ENCODE results near the gene FAM227A.

DNA sequence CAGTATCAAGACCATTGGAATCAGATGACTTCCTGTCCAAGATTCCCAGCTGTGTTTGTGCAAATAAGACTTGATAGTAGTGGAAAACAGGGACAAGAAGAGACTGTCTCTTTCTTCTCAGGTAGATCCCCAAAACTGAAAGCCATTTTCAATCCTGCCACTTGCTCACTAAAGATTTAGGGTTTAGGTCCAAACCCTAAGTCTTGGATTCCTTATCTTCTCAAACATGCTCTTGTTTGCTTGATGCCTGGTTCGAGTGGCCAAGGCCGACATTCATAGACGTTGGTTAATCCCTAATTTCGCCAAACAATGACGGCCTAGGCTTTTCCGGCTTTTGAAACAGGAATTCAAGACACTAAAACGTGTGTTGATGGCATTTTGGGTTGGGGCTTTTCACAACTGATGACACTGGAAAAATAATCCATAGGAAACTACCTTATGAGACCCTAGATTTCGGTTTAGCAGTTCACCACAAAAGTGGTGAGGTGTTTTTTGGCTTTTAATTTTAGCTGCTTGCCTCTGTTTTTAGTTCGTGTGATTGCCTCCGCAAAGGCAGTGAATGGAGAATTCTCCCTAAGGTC is 48.6 kb upstream of the FAM227A start:
- TF ChIP-seq, protein P1, sequence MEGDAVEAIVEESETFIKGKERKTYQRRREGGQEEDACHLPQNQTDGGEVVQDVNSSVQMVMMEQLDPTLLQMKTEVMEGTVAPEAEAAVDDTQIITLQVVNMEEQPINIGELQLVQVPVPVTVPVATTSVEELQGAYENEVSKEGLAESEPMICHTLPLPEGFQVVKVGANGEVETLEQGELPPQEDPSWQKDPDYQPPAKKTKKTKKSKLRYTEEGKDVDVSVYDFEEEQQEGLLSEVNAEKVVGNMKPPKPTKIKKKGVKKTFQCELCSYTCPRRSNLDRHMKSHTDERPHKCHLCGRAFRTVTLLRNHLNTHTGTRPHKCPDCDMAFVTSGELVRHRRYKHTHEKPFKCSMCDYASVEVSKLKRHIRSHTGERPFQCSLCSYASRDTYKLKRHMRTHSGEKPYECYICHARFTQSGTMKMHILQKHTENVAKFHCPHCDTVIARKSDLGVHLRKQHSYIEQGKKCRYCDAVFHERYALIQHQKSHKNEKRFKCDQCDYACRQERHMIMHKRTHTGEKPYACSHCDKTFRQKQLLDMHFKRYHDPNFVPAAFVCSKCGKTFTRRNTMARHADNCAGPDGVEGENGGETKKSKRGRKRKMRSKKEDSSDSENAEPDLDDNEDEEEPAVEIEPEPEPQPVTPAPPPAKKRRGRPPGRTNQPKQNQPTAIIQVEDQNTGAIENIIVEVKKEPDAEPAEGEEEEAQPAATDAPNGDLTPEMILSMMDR (IDR thresholded peaks at IDR 0.05; ENCODE audit: insufficient read depth, low read length) = no peak
- no peak for TF ChIP-seq POLR2AphosphoS5 (IDR thresholded peaks at IDR 0.05; ENCODE audit: low read depth)
- TF ChIP-seq, protein P2, sequence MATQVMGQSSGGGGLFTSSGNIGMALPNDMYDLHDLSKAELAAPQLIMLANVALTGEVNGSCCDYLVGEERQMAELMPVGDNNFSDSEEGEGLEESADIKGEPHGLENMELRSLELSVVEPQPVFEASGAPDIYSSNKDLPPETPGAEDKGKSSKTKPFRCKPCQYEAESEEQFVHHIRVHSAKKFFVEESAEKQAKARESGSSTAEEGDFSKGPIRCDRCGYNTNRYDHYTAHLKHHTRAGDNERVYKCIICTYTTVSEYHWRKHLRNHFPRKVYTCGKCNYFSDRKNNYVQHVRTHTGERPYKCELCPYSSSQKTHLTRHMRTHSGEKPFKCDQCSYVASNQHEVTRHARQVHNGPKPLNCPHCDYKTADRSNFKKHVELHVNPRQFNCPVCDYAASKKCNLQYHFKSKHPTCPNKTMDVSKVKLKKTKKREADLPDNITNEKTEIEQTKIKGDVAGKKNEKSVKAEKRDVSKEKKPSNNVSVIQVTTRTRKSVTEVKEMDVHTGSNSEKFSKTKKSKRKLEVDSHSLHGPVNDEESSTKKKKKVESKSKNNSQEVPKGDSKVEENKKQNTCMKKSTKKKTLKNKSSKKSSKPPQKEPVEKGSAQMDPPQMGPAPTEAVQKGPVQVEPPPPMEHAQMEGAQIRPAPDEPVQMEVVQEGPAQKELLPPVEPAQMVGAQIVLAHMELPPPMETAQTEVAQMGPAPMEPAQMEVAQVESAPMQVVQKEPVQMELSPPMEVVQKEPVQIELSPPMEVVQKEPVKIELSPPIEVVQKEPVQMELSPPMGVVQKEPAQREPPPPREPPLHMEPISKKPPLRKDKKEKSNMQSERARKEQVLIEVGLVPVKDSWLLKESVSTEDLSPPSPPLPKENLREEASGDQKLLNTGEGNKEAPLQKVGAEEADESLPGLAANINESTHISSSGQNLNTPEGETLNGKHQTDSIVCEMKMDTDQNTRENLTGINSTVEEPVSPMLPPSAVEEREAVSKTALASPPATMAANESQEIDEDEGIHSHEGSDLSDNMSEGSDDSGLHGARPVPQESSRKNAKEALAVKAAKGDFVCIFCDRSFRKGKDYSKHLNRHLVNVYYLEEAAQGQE (IDR thresholded peaks at IDR 0.05; ENCODE audit: insufficient replicate concordance, low read depth) = no peak

Measured in HL-60 (cell line).